Stimulated activated naive B cell treated with anti-CD40 and anti-IgM and Interleukin-4, amounts not matched to agents 10 μg/mL and 1 μg/mL and 100 μg/mL, for 72 hours (primary cell): ENCODE data around the gene ITGB8.

Source experiments
- ATAC-seq, 2 donors: fragments of 150-1000 bp; cut with Tn5 transposase; replicated peaks; 2 replicates each; pipeline ENCODE4 v1.10.0; 2021; ENCODE audit warnings: moderate library complexity in 1 of 2
- DNase-seq: peaks from one replicate; pipeline ENCODE4 v3.0.0; 2021
- H3K27ac Mint-ChIP-seq: one replicate; pipeline ENCODE4 v1.8.0; 2022; ENCODE audit warnings: mild to moderate bottlenecking, mixed read lengths
- H3K27me3 Mint-ChIP-seq, 2 donors: one replicate each; pipeline ENCODE4 v1.8.0; 2022; ENCODE audit warnings: mixed read lengths in 2 of 2
- H3K36me3 Mint-ChIP-seq, 2 donors: one replicate each; pipeline ENCODE4 v1.8.0; 2022; ENCODE audit warnings: mixed read lengths in 2 of 2, mild to moderate bottlenecking in 1 of 2
- H3K4me1 Mint-ChIP-seq, 2 donors: one replicate each; pipeline ENCODE4 v1.8.0; 2022; ENCODE audit warnings: mixed read lengths in 2 of 2, mild to moderate bottlenecking in 1 of 2
- H3K4me3 Mint-ChIP-seq, 2 donors: one replicate each; pipeline ENCODE4 v1.8.0; 2022; ENCODE audit warnings: mild to moderate bottlenecking in 2 of 2, mixed read lengths in 2 of 2, moderate library complexity in 1 of 2
- H3K9me3 Mint-ChIP-seq, 2 donors: one replicate each; pipeline ENCODE4 v1.8.0; 2022; ENCODE audit warnings: mixed read lengths in 2 of 2, mild to moderate bottlenecking in 1 of 2

ITGB8 gene

DNA sequence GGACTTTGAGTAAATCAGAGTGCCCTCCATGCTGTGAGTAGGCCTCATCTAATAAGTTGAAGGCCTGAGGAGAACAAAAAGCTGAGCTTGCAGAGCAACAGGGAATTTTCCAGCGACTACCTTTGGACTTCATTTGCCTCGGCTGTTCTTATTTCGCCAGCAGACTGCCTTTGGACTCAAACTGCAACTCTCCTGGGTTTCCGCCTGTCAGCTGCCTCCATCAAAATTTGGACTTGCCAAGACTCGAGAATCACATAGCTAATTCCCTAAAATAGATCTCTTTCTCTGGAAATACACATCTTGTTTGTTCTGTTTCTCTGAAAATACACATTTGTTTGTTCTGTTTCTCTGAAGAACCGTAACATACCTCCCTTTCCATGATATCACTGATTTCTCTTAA, 93.8 kb downstream of the ITGB8 start:
- H3K27ac Mint-ChIP-seq, result no peak overlapping the region
- ATAC-seq (no peak), DNase-seq (no peak)
- peaks cover 1% of the 10 kb centered on the region in 2 donors for H3K27me3 Mint-ChIP-seq
- no peaks in the 10 kb centered on the region for H3K36me3 Mint-ChIP-seq
- H3K4me3 Mint-ChIP-seq, result no peak overlapping the region
- peaks cover 3 to 10% of the 10 kb centered on the region in 2 donors for H3K9me3 Mint-ChIP-seq
- H3K4me1 Mint-ChIP-seq, result no peaks in the 10 kb centered on the region

DNA sequence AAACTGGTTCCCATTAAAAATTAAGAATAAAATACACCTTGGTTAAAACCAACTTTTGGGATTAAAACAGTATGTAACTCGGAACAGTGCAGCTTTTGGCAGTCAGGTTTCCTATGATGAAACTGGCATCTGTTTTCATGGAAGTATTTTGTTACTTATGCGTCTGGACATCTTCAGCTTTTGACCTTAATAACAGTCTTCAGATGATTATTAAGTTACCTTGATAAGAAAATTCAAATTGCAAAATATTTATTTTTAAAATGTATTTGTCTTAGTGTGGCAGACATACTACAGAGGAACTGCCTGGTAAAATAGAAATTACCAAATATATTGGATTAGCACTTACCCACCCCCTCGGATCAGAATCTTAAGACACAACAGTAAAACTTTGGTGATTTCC, 100.0 kb downstream of the ITGB8 start:
- Mint-ChIP-seq H3K4me3 (no peak overlapping the region), H3K36me3 (no peaks in the 10 kb centered on the region), H3K9me3 (peaks cover 3 to 8% of the 10 kb centered on the region in 2 donors), H3K27me3 (peaks cover 14% of the 10 kb centered on the region in 2 donors), H3K4me1 (no peaks in the 10 kb centered on the region), H3K27ac (no peak overlapping the region)
- ATAC-seq, result no peak
- no peak for DNase-seq

DNA sequence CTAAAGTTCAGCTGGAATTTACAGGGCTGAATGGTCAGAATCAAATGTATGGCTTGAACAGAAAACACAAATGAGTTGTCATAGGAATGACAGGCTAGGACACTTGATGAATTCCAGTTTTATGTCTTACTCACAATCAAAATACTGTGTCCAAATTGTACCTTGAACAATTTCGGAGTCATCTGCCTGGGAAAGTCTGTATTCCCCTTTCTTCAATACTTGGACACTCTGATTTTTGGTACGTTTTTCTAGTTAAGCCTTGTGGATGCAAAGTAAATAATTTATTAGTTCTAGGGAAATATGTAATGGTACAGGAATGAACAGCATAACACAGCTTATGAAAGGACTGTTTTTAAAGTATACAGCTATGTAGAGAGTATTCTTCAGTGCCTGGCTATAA, 100.4 kb downstream of the ITGB8 start:
- ATAC-seq (no peak), DNase-seq (no peak)
- H3K36me3 Mint-ChIP-seq, result no peaks in the 10 kb centered on the region
- H3K9me3 Mint-ChIP-seq, result peaks cover 1 to 5% of the 10 kb centered on the region in 2 donors
- H3K4me1 Mint-ChIP-seq, result no peaks in the 10 kb centered on the region
- no peak overlapping the region for H3K27ac Mint-ChIP-seq
- H3K4me3 Mint-ChIP-seq, result no peak overlapping the region
- H3K27me3 Mint-ChIP-seq, result peaks cover 14% of the 10 kb centered on the region in 2 donors

DNA sequence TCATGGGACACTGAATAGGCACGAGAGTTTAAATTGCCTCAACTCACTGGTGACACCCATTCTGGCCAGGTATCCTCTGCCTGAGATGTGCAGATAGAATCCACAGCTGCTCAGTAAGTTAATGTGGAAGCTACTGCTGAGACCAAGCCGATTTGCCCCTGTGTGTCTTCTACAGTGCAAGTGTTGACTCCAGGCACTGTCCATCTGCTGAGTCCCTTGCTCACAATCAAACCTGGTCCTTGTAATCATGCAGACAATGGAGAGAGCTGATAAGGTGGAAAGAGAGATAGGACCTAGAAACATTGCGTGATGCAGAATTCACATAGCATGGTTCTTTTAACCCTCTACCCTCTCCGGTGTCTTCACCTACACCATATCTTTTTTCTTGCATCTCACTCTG, 101.4 kb downstream of the ITGB8 start:
- DNase-seq, result no peak
- peaks cover 0 to 4% of the 10 kb centered on the region in 2 donors for H3K4me1 Mint-ChIP-seq
- no peaks in the 10 kb centered on the region for H3K36me3 Mint-ChIP-seq
- no peak overlapping the region for H3K4me3 Mint-ChIP-seq
- peaks cover 14% of the 10 kb centered on the region in 2 donors for H3K27me3 Mint-ChIP-seq
- no peak for ATAC-seq
- peaks cover 0 to 3% of the 10 kb centered on the region in 2 donors for H3K9me3 Mint-ChIP-seq
- H3K27ac Mint-ChIP-seq, result no peak overlapping the region

DNA sequence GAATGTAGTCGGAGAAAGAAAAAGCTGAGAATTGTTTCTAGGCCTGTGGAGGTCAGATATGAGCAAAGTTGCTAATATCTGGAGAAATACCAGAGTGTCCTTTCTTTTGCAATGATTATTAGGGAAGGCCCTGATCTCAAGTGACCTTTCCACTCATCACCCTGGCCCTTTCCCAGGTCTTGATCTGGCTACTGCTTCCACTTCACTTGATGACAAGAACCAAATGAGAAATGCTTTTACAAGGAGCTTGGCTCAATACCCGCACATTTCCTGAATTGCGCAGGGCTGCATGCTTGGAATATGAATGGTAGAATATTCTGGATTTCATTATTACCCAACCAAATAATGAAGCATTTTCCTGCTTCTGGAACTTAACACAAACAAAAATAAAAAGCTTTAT, 104.6 kb downstream of the ITGB8 start:
- peaks cover 12 to 36% of the 10 kb centered on the region in 2 donors for H3K4me1 Mint-ChIP-seq
- H3K27ac Mint-ChIP-seq, result no peak overlapping the region

DNA sequence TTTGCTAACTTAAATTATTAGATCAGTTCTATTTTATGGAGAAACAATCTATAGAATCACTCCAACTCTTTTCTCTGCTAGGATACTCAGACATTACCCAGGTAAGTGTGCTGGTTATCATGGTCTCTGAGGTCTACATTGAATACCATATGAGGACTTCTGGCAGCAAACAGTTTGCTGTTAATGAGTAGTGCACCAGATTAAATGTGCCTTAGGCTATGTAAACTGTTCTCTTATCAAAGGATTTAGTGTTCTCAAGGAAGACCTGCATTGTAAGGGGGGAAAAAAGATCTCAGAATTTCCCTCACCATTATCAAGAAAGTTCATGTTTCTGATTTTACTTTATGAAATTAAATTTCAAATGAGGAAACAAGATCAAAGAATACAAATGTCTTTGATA, 107.5 kb downstream of the ITGB8 start:
- Mint-ChIP-seq H3K9me3 (peaks cover 0 to 4% of the 10 kb centered on the region in 2 donors), H3K4me1 (peaks cover 12 to 51% of the 10 kb centered on the region in 2 donors), H3K4me3 (peak overlapping the region in 1 of 2 donors; percentile 38), H3K27ac (no peak overlapping the region), H3K27me3 (peaks cover 5 to 24% of the 10 kb centered on the region in 2 donors), H3K36me3 (no peaks in the 10 kb centered on the region)
- ATAC-seq, result peak; percentile 16 to 17
- no peak for DNase-seq

More for the DNA sequence above, 104.6 kb downstream of the ITGB8 start:
- Mint-ChIP-seq H3K36me3 (no peaks in the 10 kb centered on the region), H3K4me3 (no peak overlapping the region), H3K9me3 (no peaks in the 10 kb centered on the region), H3K27me3 (peaks cover 8 to 9% of the 10 kb centered on the region in 2 donors)
- DNase-seq (no peak), ATAC-seq (no peak)

DNA sequence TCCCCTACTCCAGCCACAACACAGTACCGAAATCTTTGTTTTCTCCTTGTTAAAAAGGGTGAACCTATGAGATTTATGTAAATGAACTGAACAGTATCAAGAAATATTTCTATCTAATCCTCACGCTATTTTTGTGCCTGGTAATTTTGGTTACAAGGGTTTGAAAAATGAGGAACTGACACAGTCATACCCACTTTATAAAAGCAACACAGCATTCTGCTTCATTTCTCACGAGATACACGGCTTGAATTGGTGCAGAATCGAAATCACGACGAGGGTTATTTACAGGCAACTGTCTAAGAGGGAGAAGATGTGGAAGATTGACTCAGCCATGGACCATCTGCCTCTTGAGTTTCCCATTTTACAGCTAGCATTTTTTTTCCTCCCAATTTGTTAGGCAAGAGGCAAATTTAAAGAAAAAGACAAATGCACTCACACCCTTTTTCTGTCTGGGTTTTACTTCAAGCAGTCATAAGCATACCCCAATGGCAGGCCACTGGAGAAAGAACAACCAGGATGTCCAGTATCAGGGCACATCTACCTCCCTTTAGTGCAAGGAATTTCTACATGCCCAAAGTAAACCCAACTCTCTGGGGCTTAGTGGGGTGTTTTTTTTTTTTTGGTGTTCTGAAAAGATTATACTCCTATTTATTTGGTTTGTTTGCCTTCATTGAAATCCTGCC, 108.1 kb downstream of the ITGB8 start:
- Mint-ChIP-seq H3K36me3 (no peaks in the 10 kb centered on the region), H3K9me3 (peaks cover 0 to 4% of the 10 kb centered on the region in 2 donors), H3K4me1 (peaks cover 12 to 51% of the 10 kb centered on the region in 2 donors), H3K4me3 (peak overlapping the region in 1 of 2 donors; percentile 38), H3K27me3 (peaks cover 6 to 27% of the 10 kb centered on the region in 2 donors), H3K27ac (peak overlapping the region; percentile 16)
- ATAC-seq, result peak; percentile 95 to 96
- DNase-seq, result peak; percentile 29

DNA sequence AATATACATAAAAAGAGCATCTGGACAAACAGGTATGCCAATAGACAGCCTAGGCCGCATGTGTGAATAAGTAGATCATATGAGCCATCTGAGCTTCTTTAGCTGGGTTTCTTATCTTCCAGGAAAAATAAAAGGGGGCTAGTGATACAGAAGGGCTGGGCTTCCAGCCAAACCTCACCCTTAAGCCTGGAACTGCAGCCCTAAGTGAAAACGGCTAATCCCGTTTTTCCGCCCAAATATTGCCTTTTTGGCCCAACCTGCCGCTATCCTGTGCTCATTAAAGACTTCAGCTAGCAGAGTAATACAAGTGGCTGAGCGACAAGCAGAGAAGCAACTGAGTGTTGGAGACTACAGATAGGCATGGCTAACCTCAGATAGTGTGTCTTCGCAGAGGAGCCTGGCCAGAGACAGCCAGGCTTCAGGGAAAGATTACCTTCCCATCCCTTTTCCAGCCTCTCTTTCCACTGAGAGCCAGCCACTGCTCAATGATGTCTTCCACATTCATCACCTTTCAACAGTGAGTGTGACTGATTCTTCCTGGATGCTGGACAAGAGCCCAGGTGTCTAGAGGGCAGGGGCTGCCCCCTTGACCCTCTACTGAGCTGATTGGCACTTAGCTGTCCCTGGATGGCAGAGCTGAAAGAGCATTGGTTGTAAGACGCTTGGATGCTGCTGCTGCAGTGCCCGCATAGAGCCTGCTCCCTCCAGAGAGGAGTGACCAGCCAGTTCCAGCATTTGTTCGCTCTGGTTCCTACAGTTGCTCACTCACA, 108.9 kb downstream of the ITGB8 start:
- no peak for DNase-seq
- peak overlapping the region; percentile 79 for H3K27ac Mint-ChIP-seq
- peaks cover 12 to 51% of the 10 kb centered on the region in 2 donors for H3K4me1 Mint-ChIP-seq
- H3K27me3 Mint-ChIP-seq, result peaks cover 6 to 28% of the 10 kb centered on the region in 2 donors
- H3K4me3 Mint-ChIP-seq, result no peak overlapping the region
- peaks cover 0 to 6% of the 10 kb centered on the region in 2 donors for H3K9me3 Mint-ChIP-seq
- no peak for ATAC-seq
- no peaks in the 10 kb centered on the region for H3K36me3 Mint-ChIP-seq

DNA sequence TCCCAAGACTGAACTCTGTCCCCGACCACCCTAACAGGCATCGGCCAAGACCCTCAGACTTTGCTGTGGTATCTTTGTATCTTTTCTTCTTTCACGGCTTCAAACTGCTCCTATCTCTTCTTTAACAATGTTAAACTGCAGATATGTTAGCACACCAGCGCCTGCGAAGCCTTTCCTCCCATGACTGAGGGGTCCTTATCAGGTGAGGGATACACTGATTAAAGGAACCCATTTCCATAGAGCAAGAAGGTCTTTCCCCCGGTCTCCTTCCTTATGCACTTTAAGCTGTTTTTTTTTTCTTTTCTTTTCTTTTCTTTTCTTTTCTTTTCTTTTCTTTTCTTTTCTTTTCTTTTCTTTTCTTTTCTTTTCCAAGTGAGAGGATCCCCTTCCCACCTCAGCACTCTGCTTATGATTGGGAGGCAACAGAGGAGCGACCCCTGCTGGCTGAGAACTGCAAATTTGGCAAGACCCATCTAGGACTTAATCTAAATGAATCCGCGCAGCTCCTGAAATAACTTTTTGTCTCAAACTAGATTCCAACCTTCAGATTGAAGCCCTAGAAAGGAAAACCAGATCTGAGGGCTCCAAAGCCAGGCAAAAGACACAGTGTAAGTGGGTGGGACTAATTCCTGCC, 109.9 kb downstream of the ITGB8 start:
- ATAC-seq, result no peak
- peaks cover 0 to 7% of the 10 kb centered on the region in 2 donors for H3K9me3 Mint-ChIP-seq

DNA sequence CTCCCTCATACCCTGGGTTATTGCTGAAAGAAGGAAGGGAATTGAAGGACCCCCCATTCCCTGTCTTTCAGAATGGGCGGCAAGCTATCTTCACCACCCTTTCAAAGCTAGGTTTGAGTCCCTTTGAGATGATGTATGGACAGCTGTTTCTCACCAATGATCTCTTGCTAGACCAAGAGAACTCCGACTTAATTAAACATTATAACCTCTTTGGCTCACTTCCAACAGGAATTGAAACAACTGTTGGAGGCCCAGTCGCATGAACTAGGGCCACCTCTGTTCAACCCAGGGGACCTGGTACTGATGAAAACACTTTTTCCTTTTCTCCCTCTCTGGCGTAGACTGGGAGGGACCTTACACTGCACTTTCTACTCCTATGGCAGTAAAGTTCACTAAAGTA, 110.6 kb downstream of the ITGB8 start:
- Mint-ChIP-seq H3K27ac (no peak overlapping the region), H3K4me1 (peaks cover 12 to 51% of the 10 kb centered on the region in 2 donors), H3K36me3 (no peaks in the 10 kb centered on the region), H3K27me3 (peaks cover 10 to 34% of the 10 kb centered on the region in 2 donors), H3K9me3 (peaks cover 0 to 7% of the 10 kb centered on the region in 2 donors), H3K4me3 (no peak overlapping the region)
- no peak for DNase-seq
- ATAC-seq, result no peak

More for the DNA sequence above, 109.9 kb downstream of the ITGB8 start:
- Mint-ChIP-seq H3K27ac (no peak overlapping the region), H3K36me3 (no peaks in the 10 kb centered on the region), H3K4me1 (peaks cover 12 to 51% of the 10 kb centered on the region in 2 donors), H3K27me3 (peaks cover 8 to 34% of the 10 kb centered on the region in 2 donors), H3K4me3 (no peak overlapping the region)
- DNase-seq, result no peak

DNA sequence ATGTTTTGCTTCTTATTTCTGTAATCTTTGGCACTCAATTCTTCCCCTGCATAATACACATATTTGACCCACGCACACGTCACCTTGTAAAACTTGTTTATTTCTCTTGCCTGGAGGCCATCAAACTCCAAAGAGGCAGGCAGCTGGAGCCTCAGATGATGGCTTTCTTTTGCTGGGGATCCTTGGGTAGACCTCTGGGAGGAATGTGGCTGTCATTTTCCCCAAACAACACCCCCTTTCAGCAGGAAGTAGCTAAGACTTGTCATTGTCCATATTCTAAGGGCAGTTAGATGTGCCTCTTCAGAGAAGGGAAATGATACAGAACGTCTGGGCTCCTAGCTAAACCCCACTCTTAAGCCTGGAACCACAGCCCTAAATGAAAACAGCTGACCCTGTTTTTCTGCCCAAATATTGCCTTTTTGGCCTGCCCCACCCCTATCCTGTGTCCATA, 111.3 kb downstream of the ITGB8 start:
- Mint-ChIP-seq H3K36me3 (no peaks in the 10 kb centered on the region), H3K27me3 (peaks cover 10 to 34% of the 10 kb centered on the region in 2 donors), H3K27ac (no peak overlapping the region), H3K4me1 (peaks cover 12 to 48% of the 10 kb centered on the region in 2 donors), H3K9me3 (peaks cover 0 to 7% of the 10 kb centered on the region in 2 donors), H3K4me3 (no peak overlapping the region)
- ATAC-seq (no peak), DNase-seq (no peak)

DNA sequence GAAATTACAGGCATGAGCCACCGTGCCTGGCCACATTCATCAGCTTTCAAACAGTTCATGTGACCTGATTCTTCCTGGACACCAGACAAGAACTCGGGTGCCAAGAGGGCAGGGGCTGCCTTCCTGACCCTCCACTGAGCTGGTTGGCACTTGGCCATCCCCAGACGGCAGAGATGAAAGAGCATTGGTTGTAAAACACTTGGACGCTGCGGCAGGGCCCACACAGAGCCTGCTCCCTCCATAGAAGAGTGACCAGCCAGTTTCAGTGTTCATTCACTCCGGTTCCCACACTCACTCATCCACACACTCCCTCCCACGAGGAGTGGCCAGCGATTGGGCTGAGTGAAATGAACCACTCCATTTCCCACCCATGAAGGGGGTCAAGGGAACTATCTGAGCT, 112.3 kb downstream of the ITGB8 start:
- Mint-ChIP-seq H3K36me3 (no peaks in the 10 kb centered on the region), H3K27ac (no peak overlapping the region), H3K27me3 (peaks cover 10 to 34% of the 10 kb centered on the region in 2 donors), H3K4me3 (no peak overlapping the region), H3K9me3 (peaks cover 0 to 7% of the 10 kb centered on the region in 2 donors), H3K4me1 (peaks cover 12 to 38% of the 10 kb centered on the region in 2 donors)
- ATAC-seq (no peak), DNase-seq (no peak)

DNA sequence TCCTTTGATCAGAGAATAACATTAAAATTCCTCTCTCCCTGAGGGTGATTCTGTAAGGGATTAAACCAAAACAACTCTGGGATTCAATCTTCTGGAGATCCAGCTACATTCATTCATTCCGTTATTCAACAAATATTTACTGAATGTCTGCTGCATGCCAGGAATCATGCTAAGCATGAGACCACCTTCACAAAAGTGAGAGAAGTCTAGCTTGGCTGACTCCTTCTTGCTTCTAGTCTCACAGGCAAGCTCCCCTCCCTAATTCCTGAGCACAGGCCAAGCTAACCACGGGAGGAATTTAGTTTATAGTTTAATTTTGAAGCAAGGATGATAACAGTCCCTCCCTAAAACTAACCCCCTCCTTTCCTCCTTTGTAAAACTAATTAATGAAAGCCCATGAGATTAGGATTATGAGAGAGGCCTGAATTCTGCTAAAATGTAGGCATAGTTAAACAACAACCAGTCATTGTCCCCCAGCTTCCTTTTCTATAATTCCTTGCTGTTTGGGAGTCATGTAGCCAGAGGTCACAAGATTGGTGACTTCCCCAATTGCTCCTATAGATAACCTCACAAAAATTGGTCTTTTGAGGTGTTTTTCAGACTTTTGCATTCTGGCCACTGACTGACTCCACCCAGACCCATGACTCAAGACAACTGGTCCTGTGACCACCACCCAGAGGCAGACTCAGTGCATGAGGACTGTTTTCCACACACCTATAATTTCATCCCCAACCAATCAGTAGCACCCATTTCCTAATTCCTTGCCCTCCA, 113.5 kb downstream of the ITGB8 start:
- DNase-seq (no peak), ATAC-seq (no peak)
- Mint-ChIP-seq H3K4me3 (no peak overlapping the region), H3K36me3 (no peaks in the 10 kb centered on the region), H3K4me1 (peaks cover 5 to 26% of the 10 kb centered on the region in 2 donors), H3K27ac (no peak overlapping the region), H3K27me3 (peaks cover 19 to 34% of the 10 kb centered on the region in 2 donors), H3K9me3 (peaks cover 0 to 7% of the 10 kb centered on the region in 2 donors)
